ENCODE data around the gene FBXO34.

GRCh38 chr14:55382483-55382882 is 111.3 kb downstream of the FBXO34 start:
- no peak for TF ChIP-seq REST (IDR thresholded peaks at IDR 0.05; ENCODE audit: low read depth)
- TF ChIP-seq EP300 (IDR thresholded peaks at IDR 0.05; ENCODE audit: borderline replicate concordance), result no peak
- TF ChIP-seq CEBPB (IDR thresholded peaks at IDR 0.05), result no peak
- TF ChIP-seq ZBTB7A (IDR thresholded peaks at IDR 0.05; ENCODE audit: low read depth), result no peak
- TF ChIP-seq TCF12 (IDR thresholded peaks at IDR 0.05; ENCODE audit: low read depth), result no peak
- TF ChIP-seq USF1 (IDR thresholded peaks at IDR 0.05), result no peak
- TF ChIP-seq RAD21 (IDR thresholded peaks at IDR 0.05; ENCODE audit: low read depth), result no peak
- no peak for TF ChIP-seq YY1 (IDR thresholded peaks at IDR 0.05; ENCODE audit: low read depth)
- no peak for TF ChIP-seq TEAD4 (IDR thresholded peaks at IDR 0.05)
- no peak for TF ChIP-seq NFIC (IDR thresholded peaks at IDR 0.05)

Data from Ishikawa (cell line).